Lung (tissue), 12 donors: ENCODE results near the gene IGLL1. TPM values are rescaled to one million over a fixed set of nuclear protein-coding genes. Genes with fewer than 3 reads are reported as not detected.
"Not testable (repeated sequence)": the region's sequence is repeated elsewhere in the genome, so short reads cannot be mapped to it uniquely, and the experiment has no call there.

ENCODE experiments used
- ATAC-seq: fragments of 200-7000 bp; cut with Tn5 transposase; one replicate; pipeline ENCODE4 v1.9.1; 2020; ENCODE audit warnings: moderate number of reproducible peaks; ENCODE audit not compliant: insufficient read depth, low FRiP score
- DNase-seq, 3 donors: peaks; one replicate each; pipeline ENCODE4 v3.0.0-alpha.2; 2013 to 2017
- H3K27ac ChIP-seq, 2 donors: one replicate each; pipeline ENCODE4 v1.5.1; 2013; ENCODE audit warnings: mild to moderate bottlenecking in 2 of 2, moderate library complexity in 2 of 2, control low read depth in 1 of 2, inconsistent platforms in 1 of 2, low read depth in 1 of 2, low read length in 1 of 2
- H3K27me3 ChIP-seq, 3 donors: one replicate each; pipeline ENCODE4 v1.5.1; 2013; ENCODE audit warnings: low read length in 2 of 3; ENCODE audit not compliant: control insufficient read depth in 3 of 3, insufficient read depth in 3 of 3
- H3K36me3 ChIP-seq, 4 donors: one replicate each; pipeline ENCODE4 v1.5.1; 2013; ENCODE audit warnings: low read length in 4 of 4, mild to moderate bottlenecking in 1 of 4, moderate library complexity in 1 of 4; ENCODE audit not compliant: control insufficient read depth in 4 of 4, insufficient read depth in 4 of 4
- H3K4me1 ChIP-seq, 5 donors: one replicate each; pipeline ENCODE4 v1.5.1; 2013; ENCODE audit warnings: low read length in 5 of 5, mild to moderate bottlenecking in 2 of 5, moderate library complexity in 1 of 5; ENCODE audit not compliant: control insufficient read depth in 5 of 5, insufficient read depth in 5 of 5
- H3K4me3 ChIP-seq: one replicate; pipeline ENCODE4 v1.5.1; 2013; ENCODE audit warnings: mild to moderate bottlenecking, control low read depth, moderate library complexity
- H3K9ac ChIP-seq, 2 donors: one replicate each; pipeline ENCODE4 v1.5.1; 2013; ENCODE audit warnings: low read length in 2 of 2, control low read depth in 1 of 2; ENCODE audit not compliant: insufficient read depth in 1 of 2
- H3K9me3 ChIP-seq, 4 donors: one replicate each; pipeline ENCODE4 v1.5.1; 2013; ENCODE audit warnings: low read length in 3 of 4, mild to moderate bottlenecking in 1 of 4, moderate library complexity in 1 of 4; ENCODE audit not compliant: control insufficient read depth in 4 of 4, insufficient read depth in 3 of 4
- CTCF ChIP-seq: IDR thresholded peaks from 2 replicates; pipeline ENCODE4 v1.5.1; 2012; ENCODE audit warnings: mild to moderate bottlenecking; ENCODE audit errors: control extremely low read depth, extremely low read depth
- WGBS, 2 donors: extraction: QIAGEN DNeasy Blood & Tissue Kit; methylation state at CpG; one replicate each; pipeline ENCODE4 v1.1.7; 2013; 5-methylcytosine and 5-hydroxymethylcytosine counted together
- polyA plus RNA-seq, 2 donors: library from polyadenylated mRNA; stranded (reverse); fragments of 200-250 nt; gene quantifications; one replicate each; pipeline ENCODE4 v1.2.1, GENCODE V29; 2013
- total RNA-seq, 2 donors: library from RNA; depleted of rRNA in 1 of 2; stranded (reverse); fragments of >200 nt in 1 of 2; gene quantifications; one replicate each; pipeline ENCODE4 v1.2.1, GENCODE V29; 2014 to 2021
- donor health status: control.
- donor health status: control.
- donor health status: Bipolar disorder and iron deficiency.
- donor health status: healthy.
- donor health status: DM: yes; HTN: yes; CAD: no.

Gene IGLL1
- total and polyA plus RNA-seq, 4 donors: 0.16 to 0.28 TPM; not detected in 2

GRCh38 chr22:23564276-23564675 is 15.8 kb downstream of the IGLL1 start:
- Histone ChIP-seq H3K27ac (no peak overlapping the region), H3K27me3 (no peaks in the 10 kb centered on the region), H3K9me3 (no peaks in the 10 kb centered on the region), H3K36me3 (no peaks in the 10 kb centered on the region), H3K4me3 (no peak overlapping the region), H3K9ac (no peak overlapping the region), H3K4me1 (peaks cover 0 to 9% (median 5%) of the 10 kb centered on the region in 5 donors)
- 79 to 86% methylated on average over 7 of the region's 7 CpGs for WGBS, 2 donors
- DNase-seq: no peak
- no peak for ATAC-seq
- no peak for TF ChIP-seq CTCF

GRCh38 chr22:23563111-23563510 is 17.0 kb downstream of the IGLL1 start:
- no peaks in the 10 kb centered on the region for H3K9me3 ChIP-seq
- WGBS, 2 donors: 88 to 95% methylated on average over 9 of the region's 9 CpGs
- no peak overlapping the region for H3K9ac ChIP-seq
- no peak overlapping the region for H3K27ac ChIP-seq
- ATAC-seq: no peak
- H3K4me1 ChIP-seq: peaks cover 0 to 9% (median 5%) of the 10 kb centered on the region in 5 donors
- H3K36me3 ChIP-seq: no peaks in the 10 kb centered on the region
- no peak for TF ChIP-seq CTCF
- DNase-seq: no peak
- no peaks in the 10 kb centered on the region for H3K27me3 ChIP-seq
- no peak overlapping the region for H3K4me3 ChIP-seq

GRCh38 chr22:23562186-23562585 is 17.9 kb downstream of the IGLL1 start:
- H3K4me1 ChIP-seq: peaks cover 0 to 9% (median 5%) of the 10 kb centered on the region in 5 donors
- 83 to 91% methylated on average over 4 of the region's 4 CpGs for WGBS, 2 donors
- H3K9me3 ChIP-seq: no peaks in the 10 kb centered on the region
- TF ChIP-seq CTCF: no peak
- no peak overlapping the region for H3K27ac ChIP-seq
- no peak for ATAC-seq
- H3K4me3 ChIP-seq: no peak overlapping the region
- no peak overlapping the region for H3K9ac ChIP-seq
- DNase-seq: no peak
- H3K27me3 ChIP-seq: no peaks in the 10 kb centered on the region
- no peaks in the 10 kb centered on the region for H3K36me3 ChIP-seq

- not testable (repeated sequence) for H3K4me1 ChIP-seq, H3K9ac ChIP-seq, H3K4me3 ChIP-seq, H3K27ac ChIP-seq, H3K9me3 ChIP-seq, ATAC-seq, H3K27me3 ChIP-seq, DNase-seq, H3K36me3 ChIP-seq
- WGBS, 2 donors: 76% methylated on average over 16 to 24 of the region's 24 CpGs
Observed at GRCh38 chr22:23561025-23561510, 19.0 kb downstream of the IGLL1 start.

GRCh38 chr22:23560215-23560614 is 19.9 kb downstream of the IGLL1 start:
- H3K4me3 ChIP-seq, H3K4me1 ChIP-seq, H3K36me3 ChIP-seq, H3K27me3 ChIP-seq, H3K27ac ChIP-seq, H3K9me3 ChIP-seq, ATAC-seq, DNase-seq, H3K9ac ChIP-seq: not testable (repeated sequence)
- 62 to 64% methylated on average over 1 of the region's 1 CpG for WGBS, 2 donors
